ENCODE data around the gene ALG9.

GRCh38 chr11:111801135-111801534 lies 70.2 kb downstream of the ALG9 start:
- TF ChIP-seq EZH2 (IDR thresholded peaks at IDR 0.05; ENCODE audit: low read length): no peak
- no peak for TF ChIP-seq CTCF (optimal IDR thresholded peaks at IDR 0.05 in 1 of 3, IDR thresholded peaks at IDR 0.05 in 1 of 3, conservative IDR thresholded peaks at IDR 0.05 in 1 of 3; ENCODE audit: extremely low read depth in 1 of 3, insufficient read depth in 2 of 3, low read length in 3 of 3)
